ENCODE data around the gene HMCN2.

The HMCN2 gene

GRCh38 chr9:130311003-130311402 lies 45.4 kb downstream of the HMCN2 start:
- H3K79me2 ChIP-seq (ENCODE audit: low read length): no peaks in the 10 kb centered on the region
- no peak overlapping the region for H3K4me3 ChIP-seq (ENCODE audit: low read length)
- TF ChIP-seq CTCF (IDR thresholded peaks at IDR 0.05; ENCODE audit: low read depth, low read length): no peak
- no peak for TF ChIP-seq EZH2phosphoT487 (IDR thresholded peaks at IDR 0.05; ENCODE audit: low read depth)
- H3K36me3 ChIP-seq (replicated peaks; ENCODE audit: low read depth, low read length): no peaks in the 10 kb centered on the region
- H3K27me3 ChIP-seq (ENCODE audit: low read depth, low read length): no peaks in the 10 kb centered on the region
- H3K4me1 ChIP-seq (ENCODE audit: low read length): peaks cover 27% of the 10 kb centered on the region
- H2AFZ ChIP-seq (ENCODE audit: low read depth, low read length): no peak overlapping the region
- no peaks in the 10 kb centered on the region for H3K9me3 ChIP-seq (ENCODE audit: insufficient read depth, low read length)
- no peak overlapping the region for H3K27ac ChIP-seq (ENCODE audit: low read length)
- no peak overlapping the region for H3K9ac ChIP-seq (ENCODE audit: low read length)
- H3K4me2 ChIP-seq (ENCODE audit: low read length): no peak overlapping the region
- H4K20me1 ChIP-seq (ENCODE audit: insufficient read depth, low read length): no peaks in the 10 kb centered on the region

- H3K9me3 ChIP-seq (ENCODE audit: insufficient read depth, low read length): no peaks in the 10 kb centered on the region
- no peak overlapping the region for H3K4me2 ChIP-seq (ENCODE audit: low read length)
- no peaks in the 10 kb centered on the region for H3K36me3 ChIP-seq (replicated peaks; ENCODE audit: low read depth, low read length)
- no peak overlapping the region for H3K9ac ChIP-seq (ENCODE audit: low read length)
- TF ChIP-seq CTCF (IDR thresholded peaks at IDR 0.05; ENCODE audit: low read depth, low read length) (no peak), EZH2phosphoT487 (IDR thresholded peaks at IDR 0.05; ENCODE audit: low read depth) (no peak)
- H3K79me2 ChIP-seq (ENCODE audit: low read length): no peaks in the 10 kb centered on the region
- no peaks in the 10 kb centered on the region for H3K27me3 ChIP-seq (ENCODE audit: low read depth, low read length)
- H3K4me3 ChIP-seq (ENCODE audit: low read length): no peak overlapping the region
- H2AFZ ChIP-seq (ENCODE audit: low read depth, low read length): no peak overlapping the region
- no peak overlapping the region for H3K27ac ChIP-seq (ENCODE audit: low read length)
- peaks cover 32% of the 10 kb centered on the region for H3K4me1 ChIP-seq (ENCODE audit: low read length)
- no peaks in the 10 kb centered on the region for H4K20me1 ChIP-seq (ENCODE audit: insufficient read depth, low read length)
These were observed 46.0 kb downstream of the HMCN2 start for GRCh38 chr9:130311408-130312140.

GRCh38 chr9:130313103-130313858 lies 47.7 kb downstream of the HMCN2 start:
- H3K9ac ChIP-seq (ENCODE audit: low read length): no peak overlapping the region
- no peaks in the 10 kb centered on the region for H3K9me3 ChIP-seq (ENCODE audit: insufficient read depth, low read length)
- H3K36me3 ChIP-seq (replicated peaks; ENCODE audit: low read depth, low read length): no peaks in the 10 kb centered on the region

More at GRCh38 chr9:130313103-130313858, 47.7 kb downstream of the HMCN2 start:
- H4K20me1 ChIP-seq (ENCODE audit: insufficient read depth, low read length): no peaks in the 10 kb centered on the region
- H3K27me3 ChIP-seq (ENCODE audit: low read depth, low read length): no peaks in the 10 kb centered on the region
- no peak overlapping the region for H3K4me3 ChIP-seq (ENCODE audit: low read length)
- H3K79me2 ChIP-seq (ENCODE audit: low read length): no peaks in the 10 kb centered on the region
- no peak overlapping the region for H3K4me2 ChIP-seq (ENCODE audit: low read length)
- peaks cover 33% of the 10 kb centered on the region for H3K4me1 ChIP-seq (ENCODE audit: low read length)
- no peak for TF ChIP-seq EZH2phosphoT487 (IDR thresholded peaks at IDR 0.05; ENCODE audit: low read depth)
- no peak for TF ChIP-seq CTCF (IDR thresholded peaks at IDR 0.05; ENCODE audit: low read depth, low read length)
- H3K27ac ChIP-seq (ENCODE audit: low read length): no peak overlapping the region
- no peak overlapping the region for H2AFZ ChIP-seq (ENCODE audit: low read depth, low read length)

Data from OCI-LY3 (cell line).